ENCODE measurements around the gene KLHL8. TPM values are rescaled to one million over a fixed set of nuclear protein-coding genes. Genes with fewer than 3 reads are reported as not detected.

The KLHL8 gene
- polyA plus RNA-seq, 1 donor from 2014 or later: 15.0 TPM

DNA sequence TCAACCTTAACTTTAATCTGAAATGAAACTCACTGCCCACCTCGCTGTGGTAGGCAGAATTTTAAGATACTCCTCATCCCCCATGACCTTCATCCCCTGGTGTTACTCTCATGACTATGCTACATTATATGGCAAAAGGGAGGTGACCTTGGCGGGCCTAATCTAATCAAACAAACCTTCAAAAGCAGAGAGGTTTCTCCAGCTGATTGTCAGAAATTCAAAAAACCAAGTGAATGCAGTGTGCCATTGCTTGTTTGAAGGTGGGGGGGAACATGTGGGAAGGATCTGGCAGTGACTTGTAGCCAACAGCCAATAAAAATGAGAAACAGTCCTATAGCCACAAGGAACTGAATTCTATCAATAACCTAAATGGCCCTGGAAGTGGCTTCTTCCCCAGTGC lies 48.5 kb downstream of the KLHL8 start:
- Histone ChIP-seq H3K4me3 (ENCODE audit: low read length) (no peak overlapping the region), H3K9me3 (ENCODE audit: low read length) (no peaks in the 10 kb centered on the region), H3K9ac (ENCODE audit: low read length) (no peak overlapping the region), H3K36me3 (ENCODE audit: insufficient read depth, low read length) (no peaks in the 10 kb centered on the region), H2AFZ (ENCODE audit: low read depth, low read length) (no peak overlapping the region), H3K79me2 (replicated peaks; ENCODE audit: insufficient read depth, low read length) (no peaks in the 10 kb centered on the region), H3K27ac (ENCODE audit: low read length) (no peak overlapping the region), H3K4me2 (ENCODE audit: low read length) (no peak overlapping the region), H3K27me3 (ENCODE audit: insufficient read depth, low read depth, low read length) (no peaks in the 10 kb centered on the region), H3F3A (ENCODE audit: insufficient read depth, low read length, poor library complexity, severe bottlenecking) (no peaks in the 10 kb centered on the region), H4K20me1 (ENCODE audit: insufficient read depth) (no peaks in the 10 kb centered on the region), H3K9me2 (ENCODE audit: insufficient read depth, low read length) (no peaks in the 10 kb centered on the region)
- TF ChIP-seq CTCF (IDR thresholded peaks at IDR 0.05; ENCODE audit: poor library complexity, severe bottlenecking) (no peak), POLR2AphosphoS5 (IDR thresholded peaks at IDR 0.05) (no peak), TAF1 (IDR thresholded peaks at IDR 0.05; ENCODE audit: low read depth) (no peak), MXI1 (conservative IDR thresholded peaks at IDR 0.05; ENCODE audit: poor library complexity, severe bottlenecking) (no peak), EP300 (conservative IDR thresholded peaks at IDR 0.05; ENCODE audit: poor library complexity, severe bottlenecking) (no peak)
- TF ChIP-seq, protein P1, sequence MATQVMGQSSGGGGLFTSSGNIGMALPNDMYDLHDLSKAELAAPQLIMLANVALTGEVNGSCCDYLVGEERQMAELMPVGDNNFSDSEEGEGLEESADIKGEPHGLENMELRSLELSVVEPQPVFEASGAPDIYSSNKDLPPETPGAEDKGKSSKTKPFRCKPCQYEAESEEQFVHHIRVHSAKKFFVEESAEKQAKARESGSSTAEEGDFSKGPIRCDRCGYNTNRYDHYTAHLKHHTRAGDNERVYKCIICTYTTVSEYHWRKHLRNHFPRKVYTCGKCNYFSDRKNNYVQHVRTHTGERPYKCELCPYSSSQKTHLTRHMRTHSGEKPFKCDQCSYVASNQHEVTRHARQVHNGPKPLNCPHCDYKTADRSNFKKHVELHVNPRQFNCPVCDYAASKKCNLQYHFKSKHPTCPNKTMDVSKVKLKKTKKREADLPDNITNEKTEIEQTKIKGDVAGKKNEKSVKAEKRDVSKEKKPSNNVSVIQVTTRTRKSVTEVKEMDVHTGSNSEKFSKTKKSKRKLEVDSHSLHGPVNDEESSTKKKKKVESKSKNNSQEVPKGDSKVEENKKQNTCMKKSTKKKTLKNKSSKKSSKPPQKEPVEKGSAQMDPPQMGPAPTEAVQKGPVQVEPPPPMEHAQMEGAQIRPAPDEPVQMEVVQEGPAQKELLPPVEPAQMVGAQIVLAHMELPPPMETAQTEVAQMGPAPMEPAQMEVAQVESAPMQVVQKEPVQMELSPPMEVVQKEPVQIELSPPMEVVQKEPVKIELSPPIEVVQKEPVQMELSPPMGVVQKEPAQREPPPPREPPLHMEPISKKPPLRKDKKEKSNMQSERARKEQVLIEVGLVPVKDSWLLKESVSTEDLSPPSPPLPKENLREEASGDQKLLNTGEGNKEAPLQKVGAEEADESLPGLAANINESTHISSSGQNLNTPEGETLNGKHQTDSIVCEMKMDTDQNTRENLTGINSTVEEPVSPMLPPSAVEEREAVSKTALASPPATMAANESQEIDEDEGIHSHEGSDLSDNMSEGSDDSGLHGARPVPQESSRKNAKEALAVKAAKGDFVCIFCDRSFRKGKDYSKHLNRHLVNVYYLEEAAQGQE (IDR thresholded peaks at IDR 0.05; ENCODE audit: borderline replicate concordance): no peak

GRCh38 chr4:87166296-87166854 lies 54.0 kb downstream of the KLHL8 start:
- no peaks in the 10 kb centered on the region for H3K79me2 ChIP-seq (replicated peaks; ENCODE audit: insufficient read depth, low read length)
- H3K36me3 ChIP-seq (ENCODE audit: insufficient read depth, low read length): peaks cover 2% of the 10 kb centered on the region
- no peaks in the 10 kb centered on the region for H3K9me3 ChIP-seq (ENCODE audit: low read length)
- no peak for TF ChIP-seq POLR2AphosphoS5 (IDR thresholded peaks at IDR 0.05)
- TF ChIP-seq, protein P1 (IDR thresholded peaks at IDR 0.05; ENCODE audit: borderline replicate concordance): no peak
- no peak for TF ChIP-seq EP300 (conservative IDR thresholded peaks at IDR 0.05; ENCODE audit: poor library complexity, severe bottlenecking)
- no peaks in the 10 kb centered on the region for H3K27me3 ChIP-seq (ENCODE audit: insufficient read depth, low read depth, low read length)
- H3K4me3 ChIP-seq (ENCODE audit: low read length): no peak overlapping the region
- no peaks in the 10 kb centered on the region for H3K9me2 ChIP-seq (ENCODE audit: insufficient read depth, low read length)
- no peak overlapping the region for H3K4me2 ChIP-seq (ENCODE audit: low read length)
- H3F3A ChIP-seq (ENCODE audit: insufficient read depth, low read length, poor library complexity, severe bottlenecking): no peaks in the 10 kb centered on the region
- H3K27ac ChIP-seq (ENCODE audit: low read length): no peak overlapping the region
- no peak overlapping the region for H3K9ac ChIP-seq (ENCODE audit: low read length)
- H4K20me1 ChIP-seq (ENCODE audit: insufficient read depth): no peaks in the 10 kb centered on the region
- no peak overlapping the region for H2AFZ ChIP-seq (ENCODE audit: low read depth, low read length)

Measured in neural cell (in vitro differentiated cells).